Measurements from ENCODE around the gene MARCHF3. TPM values are rescaled to one million over a fixed set of nuclear protein-coding genes. Genes with fewer than 3 reads are reported as not detected.

MARCHF3 gene
- total RNA-seq, 1 donor from 2014 or later: 21.9 TPM

- H3K9me3 Mint-ChIP-seq: no peaks in the 10 kb centered on the region
- peaks cover 50% of the 10 kb centered on the region for H3K4me1 Mint-ChIP-seq
- no peak for TF ChIP-seq CTCF (IDR thresholded peaks at IDR 0.05)
- POLR2A ChIA-PET: interaction anchor here (0.7 kb wide), 2 partner anchors 73 to 514 kb away, joined by 3 to 4 read pairs; no protein-coding TSS in a partner anchor
- H3K27me3 Mint-ChIP-seq: no peaks in the 10 kb centered on the region
- H3K27ac Mint-ChIP-seq: no peak overlapping the region
- H3K4me3 Mint-ChIP-seq: no peak overlapping the region
- CTCF ChIA-PET: interaction anchor here (1.1 kb wide), 1 partner anchor 23 kb away, joined by 3 read pairs; no protein-coding TSS in a partner anchor
- H3K36me3 Mint-ChIP-seq (ENCODE audit: low read depth): peaks cover 3% of the 10 kb centered on the region
- ATAC-seq (ENCODE audit: low read depth): no peak
- DNase-seq: no peak
- intact Hi-C loops (cut with micrococcal nuclease): no loop called here
Measured at GRCh38 chr5:127004721-127005120, 25.6 kb downstream of the MARCHF3 start.

- H3K36me3 Mint-ChIP-seq (ENCODE audit: low read depth): peaks cover 3% of the 10 kb centered on the region
- ATAC-seq (ENCODE audit: low read depth): no peak
- POLR2A ChIA-PET: interaction anchor here (0.7 kb wide), 1 partner anchor 72 kb away, joined by 4 read pairs; no protein-coding TSS in a partner anchor
- intact Hi-C loops (cut with micrococcal nuclease): no loop called here
- peaks cover 52% of the 10 kb centered on the region for H3K4me1 Mint-ChIP-seq
- H3K4me3 Mint-ChIP-seq: no peak overlapping the region
- no peaks in the 10 kb centered on the region for H3K27me3 Mint-ChIP-seq
- TF ChIP-seq CTCF (IDR thresholded peaks at IDR 0.05): no peak
- no peak overlapping the region for H3K27ac Mint-ChIP-seq
- no peak for DNase-seq
- CTCF ChIA-PET: interaction anchor here (1.1 kb wide), 1 partner anchor 24 kb away, joined by 3 read pairs; no protein-coding TSS in a partner anchor
- H3K9me3 Mint-ChIP-seq: no peaks in the 10 kb centered on the region
Measured at GRCh38 chr5:127003798-127004495, 26.4 kb downstream of the MARCHF3 start.

GRCh38 chr5:127002390-127002789 is 28.0 kb downstream of the MARCHF3 start:
- Mint-ChIP-seq H3K27ac (no peak overlapping the region), H3K36me3 (ENCODE audit: low read depth) (peaks cover 3% of the 10 kb centered on the region), H3K4me3 (no peak overlapping the region), H3K9me3 (no peaks in the 10 kb centered on the region), H3K27me3 (no peaks in the 10 kb centered on the region), H3K4me1 (peaks cover 64% of the 10 kb centered on the region)
- TF ChIP-seq CTCF (IDR thresholded peaks at IDR 0.05): no peak
- no peak for DNase-seq
- POLR2A ChIA-PET: no interaction called here
- no peak for ATAC-seq (ENCODE audit: low read depth)
- intact Hi-C loops (cut with micrococcal nuclease): no loop called here
- CTCF ChIA-PET: no interaction called here

- intact Hi-C loops (cut with micrococcal nuclease): no loop called here
- peaks cover 65% of the 10 kb centered on the region for H3K4me1 Mint-ChIP-seq
- ChIA-PET CTCF (no interaction called here), POLR2A (no interaction called here)
- H3K36me3 Mint-ChIP-seq (ENCODE audit: low read depth): peaks cover 3% of the 10 kb centered on the region
- TF ChIP-seq CTCF (IDR thresholded peaks at IDR 0.05): no peak
- no peak overlapping the region for H3K4me3 Mint-ChIP-seq
- ATAC-seq (ENCODE audit: low read depth) (no peak), DNase-seq (no peak)
- H3K9me3 Mint-ChIP-seq: no peaks in the 10 kb centered on the region
- H3K27ac Mint-ChIP-seq: no peak overlapping the region
- no peaks in the 10 kb centered on the region for H3K27me3 Mint-ChIP-seq
Measured at GRCh38 chr5:127001621-127002296, 28.6 kb downstream of the MARCHF3 start.
